ENCODE data around the gene SMAD4. TPM values are rescaled to one million over a fixed set of nuclear protein-coding genes. Genes with fewer than 3 reads are reported as not detected.

SMAD4 gene
- total and polyA plus RNA-seq, 2 of the 8 experiments (the other 6 are each of a cell fraction or from before 2014, with no cell fraction given): 86.5 to 139 TPM

- no peak for TF ChIP-seq PHF8 (conservative IDR thresholded peaks at IDR 0.05; ENCODE audit: low read depth, low read length)
- no peak for TF ChIP-seq ATF3 (IDR thresholded peaks at IDR 0.05; ENCODE audit: insufficient read depth, low read depth, low read length)
- TF ChIP-seq GABPA (IDR thresholded peaks at IDR 0.05; ENCODE audit: borderline replicate concordance, insufficient read depth, low read length): no peak
These were observed 4.5 kb upstream of the SMAD4 start (continued) for GRCh38 chr18:51025512-51025911.

Measured in H1 (cell line).